ENCODE measurements around the gene PRKCE.

DNA sequence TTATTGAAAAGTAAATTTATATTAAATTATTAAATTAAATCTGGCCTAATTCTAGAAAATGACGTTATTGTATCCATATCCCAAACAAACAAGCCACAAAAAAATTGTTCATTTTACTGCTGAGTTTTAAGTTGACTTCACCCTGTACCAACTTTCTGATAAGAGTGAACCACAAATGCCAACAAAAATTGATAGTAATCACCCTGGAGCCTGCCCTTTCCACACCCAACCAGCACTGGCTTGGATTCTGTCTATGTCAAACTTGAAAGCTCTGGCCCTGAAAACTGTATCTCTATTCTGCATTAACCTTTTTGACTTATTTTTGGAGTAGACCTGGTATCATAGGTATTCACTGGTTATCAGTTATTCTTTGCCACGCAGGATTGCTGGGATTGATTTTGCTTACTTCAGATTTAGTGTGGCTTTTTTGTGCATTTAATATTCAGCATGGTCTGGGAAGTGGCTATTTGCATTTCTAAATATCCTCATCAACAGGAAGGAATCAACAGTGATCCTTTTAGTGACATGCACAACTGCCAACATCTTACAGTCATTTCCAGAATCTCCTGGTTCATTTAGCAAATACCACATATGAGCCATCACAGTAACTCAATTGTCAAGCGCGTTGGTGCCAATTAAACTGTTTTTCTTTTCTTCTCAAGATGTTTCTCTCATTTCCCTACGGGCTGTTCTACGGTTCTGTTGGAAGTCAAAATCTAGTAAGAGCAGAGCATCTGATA lies 29.0 kb upstream of the PRKCE start:
- TF ChIP-seq, protein P1, sequence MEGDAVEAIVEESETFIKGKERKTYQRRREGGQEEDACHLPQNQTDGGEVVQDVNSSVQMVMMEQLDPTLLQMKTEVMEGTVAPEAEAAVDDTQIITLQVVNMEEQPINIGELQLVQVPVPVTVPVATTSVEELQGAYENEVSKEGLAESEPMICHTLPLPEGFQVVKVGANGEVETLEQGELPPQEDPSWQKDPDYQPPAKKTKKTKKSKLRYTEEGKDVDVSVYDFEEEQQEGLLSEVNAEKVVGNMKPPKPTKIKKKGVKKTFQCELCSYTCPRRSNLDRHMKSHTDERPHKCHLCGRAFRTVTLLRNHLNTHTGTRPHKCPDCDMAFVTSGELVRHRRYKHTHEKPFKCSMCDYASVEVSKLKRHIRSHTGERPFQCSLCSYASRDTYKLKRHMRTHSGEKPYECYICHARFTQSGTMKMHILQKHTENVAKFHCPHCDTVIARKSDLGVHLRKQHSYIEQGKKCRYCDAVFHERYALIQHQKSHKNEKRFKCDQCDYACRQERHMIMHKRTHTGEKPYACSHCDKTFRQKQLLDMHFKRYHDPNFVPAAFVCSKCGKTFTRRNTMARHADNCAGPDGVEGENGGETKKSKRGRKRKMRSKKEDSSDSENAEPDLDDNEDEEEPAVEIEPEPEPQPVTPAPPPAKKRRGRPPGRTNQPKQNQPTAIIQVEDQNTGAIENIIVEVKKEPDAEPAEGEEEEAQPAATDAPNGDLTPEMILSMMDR (IDR thresholded peaks at IDR 0.05) = no peak
- no peak for TF ChIP-seq REST (IDR thresholded peaks at IDR 0.05; ENCODE audit: insufficient read depth in 1 of 2, low read depth in 2 of 2, low read length in 1 of 2)
